HL-60 (cell line): ENCODE data around the gene ZP1.

Experiments
- GABPA ChIP-seq: IDR thresholded peaks from 2 replicates; pipeline ENCODE4 v1.6.1; 2012; ENCODE audit warnings: low read depth
- SPI1 ChIP-seq: IDR thresholded peaks from 2 replicates; pipeline ENCODE4 v1.6.1; 2012; ENCODE audit warnings: low read depth, mild to moderate bottlenecking, borderline replicate concordance
- TF ChIP-seq, protein P1 (sequence below): IDR thresholded peaks from one replicate; pipeline ENCODE4 v1.5.1; 2011; ENCODE audit warnings: low read length, control low read depth, inconsistent platforms; ENCODE audit not compliant: insufficient read depth

DNA sequence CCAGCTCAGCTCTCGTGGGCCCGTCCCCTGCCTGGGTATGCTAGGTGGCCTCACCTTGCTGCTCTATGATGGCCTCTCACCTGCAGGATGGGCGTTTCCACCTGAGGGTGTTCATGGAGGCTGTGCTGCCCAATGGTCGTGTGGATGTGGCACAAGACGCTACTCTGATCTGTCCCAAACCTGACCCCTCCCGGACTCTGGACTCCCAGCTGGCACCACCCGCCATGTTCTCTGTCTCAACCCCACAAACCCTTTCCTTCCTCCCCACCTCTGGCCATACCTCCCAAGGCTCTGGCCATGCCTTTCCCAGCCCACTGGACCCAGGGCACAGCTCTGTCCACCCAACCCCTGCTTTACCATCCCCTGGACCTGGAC is 2.1 kb downstream of the ZP1 start:
- TF ChIP-seq, protein P1, sequence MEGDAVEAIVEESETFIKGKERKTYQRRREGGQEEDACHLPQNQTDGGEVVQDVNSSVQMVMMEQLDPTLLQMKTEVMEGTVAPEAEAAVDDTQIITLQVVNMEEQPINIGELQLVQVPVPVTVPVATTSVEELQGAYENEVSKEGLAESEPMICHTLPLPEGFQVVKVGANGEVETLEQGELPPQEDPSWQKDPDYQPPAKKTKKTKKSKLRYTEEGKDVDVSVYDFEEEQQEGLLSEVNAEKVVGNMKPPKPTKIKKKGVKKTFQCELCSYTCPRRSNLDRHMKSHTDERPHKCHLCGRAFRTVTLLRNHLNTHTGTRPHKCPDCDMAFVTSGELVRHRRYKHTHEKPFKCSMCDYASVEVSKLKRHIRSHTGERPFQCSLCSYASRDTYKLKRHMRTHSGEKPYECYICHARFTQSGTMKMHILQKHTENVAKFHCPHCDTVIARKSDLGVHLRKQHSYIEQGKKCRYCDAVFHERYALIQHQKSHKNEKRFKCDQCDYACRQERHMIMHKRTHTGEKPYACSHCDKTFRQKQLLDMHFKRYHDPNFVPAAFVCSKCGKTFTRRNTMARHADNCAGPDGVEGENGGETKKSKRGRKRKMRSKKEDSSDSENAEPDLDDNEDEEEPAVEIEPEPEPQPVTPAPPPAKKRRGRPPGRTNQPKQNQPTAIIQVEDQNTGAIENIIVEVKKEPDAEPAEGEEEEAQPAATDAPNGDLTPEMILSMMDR = no peak
- TF ChIP-seq SPI1 (no peak), GABPA (no peak)
